Activated CD4-positive, alpha-beta T cell treated with anti-CD3 and anti-CD28 coated beads, Interleukin-2, amount 10 ng/mL, durations not matched to agents 24 days and 14 days (primary cell): ENCODE data around the gene GPR171. TPM values are rescaled to one million over a fixed set of nuclear protein-coding genes. Genes with fewer than 3 reads are reported as not detected.

Experiments
- DNase-seq: peaks from one replicate; pipeline ENCODE4 v3.0.0; 2022
- H3K27ac Mint-ChIP-seq: one replicate; pipeline ENCODE4 v1.8.0; 2022; ENCODE audit warnings: mild to moderate bottlenecking, mixed read lengths
- H3K27me3 Mint-ChIP-seq: one replicate; pipeline ENCODE4 v1.8.0; 2022; ENCODE audit warnings: mixed read lengths
- H3K36me3 Mint-ChIP-seq: one replicate; pipeline ENCODE4 v1.8.0; 2022; ENCODE audit warnings: low read depth, mild to moderate bottlenecking, mixed read lengths
- H3K4me1 Mint-ChIP-seq: one replicate; pipeline ENCODE4 v1.8.0; 2021; ENCODE audit warnings: mixed read lengths
- H3K4me3 Mint-ChIP-seq: one replicate; pipeline ENCODE4 v1.8.0; 2022; ENCODE audit warnings: mild to moderate bottlenecking, moderate library complexity, mixed read lengths
- H3K9me3 Mint-ChIP-seq: one replicate; pipeline ENCODE4 v1.8.0; 2021; ENCODE audit warnings: mixed read lengths
- intact Hi-C: fragments of 100-400 bp; cut with micrococcal nuclease; formaldehyde crosslinking; loops from one replicate; pipeline ENCODE4 v1.15.1; 2023
- total RNA-seq: library from RNA; stranded (reverse); gene quantifications from 2 replicates; pipeline ENCODE4 v1.2.3, GENCODE V29; 2022

GPR171 gene
- total RNA-seq, 1 donor from 2014 or later, result 164 TPM

- Mint-ChIP-seq H3K4me1 (peaks cover 51% of the 10 kb centered on the region), H3K27me3 (no peaks in the 10 kb centered on the region), H3K9me3 (no peaks in the 10 kb centered on the region), H3K27ac (peak overlapping the region; percentile 99), H3K36me3 (peaks cover 31% of the 10 kb centered on the region), H3K4me3 (peak overlapping the region; percentile 86)
- peak; percentile 75 for DNase-seq
- intact Hi-C loops, result loop anchor here (2.0 to 5.0 kb wide), 8 partner anchors 117 to 1958 kb away; partner anchors contain the start of genes MED12L, RAP2B, SELENOT and TSC22D2
Measured at GRCh38 chr3:151204530-151205402, 1.8 kb upstream of the GPR171 start.

- H3K36me3 Mint-ChIP-seq, result peaks cover 56% of the 10 kb centered on the region
- no peaks in the 10 kb centered on the region for H3K27me3 Mint-ChIP-seq
- H3K4me3 Mint-ChIP-seq, result peak overlapping the region; percentile 89
- H3K4me1 Mint-ChIP-seq, result peaks cover 47% of the 10 kb centered on the region
- peak overlapping the region; percentile 99 for H3K27ac Mint-ChIP-seq
- intact Hi-C loops, result loop anchor here (2.0 to 5.0 kb wide), 6 partner anchors 419 to 1070 kb away; partner anchors contain the start of genes SELENOT and TSC22D2
- H3K9me3 Mint-ChIP-seq, result no peaks in the 10 kb centered on the region
- DNase-seq, result peak; percentile 66
Measured at GRCh38 chr3:151201051-151201730, 1.8 kb downstream of the GPR171 start.

- intact Hi-C loops, result loop anchor here (2.0 to 5.0 kb wide), 6 partner anchors 418 to 1070 kb away; partner anchors contain the start of genes SELENOT and TSC22D2
- Mint-ChIP-seq H3K27ac (peak overlapping the region; percentile 99), H3K27me3 (no peaks in the 10 kb centered on the region), H3K9me3 (no peaks in the 10 kb centered on the region), H3K4me3 (peak overlapping the region; percentile 89), H3K36me3 (peaks cover 60% of the 10 kb centered on the region), H3K4me1 (peaks cover 45% of the 10 kb centered on the region)
- no peak for DNase-seq
Measured at GRCh38 chr3:151200586-151200985, 2.4 kb downstream of the GPR171 start.

- peak; percentile 73 for DNase-seq
- intact Hi-C loops, result loop anchor here (1.0 to 5.0 kb wide), 8 partner anchors 8 to 1071 kb away; partner anchors contain the start of genes SELENOT and TSC22D2
- Mint-ChIP-seq H3K27ac (peak overlapping the region; percentile 99), H3K4me3 (peak overlapping the region; percentile 89), H3K36me3 (peaks cover 64% of the 10 kb centered on the region), H3K9me3 (no peaks in the 10 kb centered on the region), H3K27me3 (no peaks in the 10 kb centered on the region), H3K4me1 (peaks cover 39% of the 10 kb centered on the region)
Measured at GRCh38 chr3:151199554-151200438, 3.2 kb downstream of the GPR171 start.

- intact Hi-C loops, result loop anchor here (1.0 kb wide), 2 partner anchors 8 to 29 kb away; no protein-coding TSS in a partner anchor
- Mint-ChIP-seq H3K9me3 (no peaks in the 10 kb centered on the region), H3K27me3 (no peaks in the 10 kb centered on the region), H3K4me1 (peaks cover 32% of the 10 kb centered on the region), H3K36me3 (peaks cover 72% of the 10 kb centered on the region), H3K4me3 (peak overlapping the region; percentile 89), H3K27ac (peak overlapping the region; percentile 99)
- no peak for DNase-seq
Measured at GRCh38 chr3:151198849-151199248, 4.2 kb downstream of the GPR171 start.

- DNase-seq, result no peak
- no peaks in the 10 kb centered on the region for H3K27me3 Mint-ChIP-seq
- H3K4me1 Mint-ChIP-seq, result peaks cover 31% of the 10 kb centered on the region
- peak overlapping the region; percentile 99 for H3K27ac Mint-ChIP-seq
- peaks cover 77% of the 10 kb centered on the region for H3K36me3 Mint-ChIP-seq
- intact Hi-C loops, result no loop called here
- no peaks in the 10 kb centered on the region for H3K9me3 Mint-ChIP-seq
- peak overlapping the region; percentile 89 for H3K4me3 Mint-ChIP-seq
Measured at GRCh38 chr3:151197981-151198767, 4.8 kb downstream of the GPR171 start.

- H3K36me3 Mint-ChIP-seq, result peaks cover 75% of the 10 kb centered on the region
- H3K27ac Mint-ChIP-seq, result no peak overlapping the region
- H3K27me3 Mint-ChIP-seq, result no peaks in the 10 kb centered on the region
- no peak overlapping the region for H3K4me3 Mint-ChIP-seq
- H3K9me3 Mint-ChIP-seq, result peaks cover 5% of the 10 kb centered on the region
- intact Hi-C loops, result no loop called here
- no peak for DNase-seq
- H3K4me1 Mint-ChIP-seq, result peaks cover 31% of the 10 kb centered on the region
Measured at GRCh38 chr3:151197228-151197627, 5.8 kb downstream of the GPR171 start.

- Mint-ChIP-seq H3K4me1 (peaks cover 31% of the 10 kb centered on the region), H3K4me3 (peak overlapping the region; percentile 58), H3K27ac (peak overlapping the region; percentile 78), H3K27me3 (no peaks in the 10 kb centered on the region), H3K36me3 (peaks cover 69% of the 10 kb centered on the region), H3K9me3 (peaks cover 6% of the 10 kb centered on the region)
- no peak for DNase-seq
- intact Hi-C loops, result no loop called here
Measured at GRCh38 chr3:151196434-151196833, 6.6 kb downstream of the GPR171 start.

- peaks cover 12% of the 10 kb centered on the region for H3K9me3 Mint-ChIP-seq
- no peak for DNase-seq
- peak overlapping the region; percentile 78 for H3K27ac Mint-ChIP-seq
- no peaks in the 10 kb centered on the region for H3K27me3 Mint-ChIP-seq
- intact Hi-C loops, result no loop called here
- H3K4me1 Mint-ChIP-seq, result peaks cover 33% of the 10 kb centered on the region
- no peak overlapping the region for H3K4me3 Mint-ChIP-seq
- H3K36me3 Mint-ChIP-seq, result peaks cover 70% of the 10 kb centered on the region
Measured at GRCh38 chr3:151195826-151196225, 7.2 kb downstream of the GPR171 start.

GRCh38 chr3:151192545-151192944 lies 10.5 kb downstream of the GPR171 start:
- Mint-ChIP-seq H3K4me1 (peaks cover 41% of the 10 kb centered on the region), H3K9me3 (peaks cover 17% of the 10 kb centered on the region), H3K4me3 (no peak overlapping the region), H3K36me3 (peaks cover 49% of the 10 kb centered on the region), H3K27me3 (no peaks in the 10 kb centered on the region), H3K27ac (peak overlapping the region; percentile 13)
- intact Hi-C loops, result loop anchor here (1.0 kb wide), 1 partner anchor 9 kb away; no protein-coding TSS in a partner anchor
- no peak for DNase-seq

GRCh38 chr3:151191095-151191494 lies 11.9 kb downstream of the GPR171 start:
- H3K27me3 Mint-ChIP-seq, result no peaks in the 10 kb centered on the region
- DNase-seq, result no peak
- peak overlapping the region; percentile 89 for H3K27ac Mint-ChIP-seq
- H3K4me3 Mint-ChIP-seq, result peak overlapping the region; percentile 63
- intact Hi-C loops, result loop anchor here (1.0 to 2.0 kb wide), 3 partner anchors 8 to 36 kb away; partner anchors contain the start of gene GPR171
- peaks cover 38% of the 10 kb centered on the region for H3K36me3 Mint-ChIP-seq
- peaks cover 42% of the 10 kb centered on the region for H3K4me1 Mint-ChIP-seq
- H3K9me3 Mint-ChIP-seq, result peaks cover 17% of the 10 kb centered on the region

- Mint-ChIP-seq H3K36me3 (peaks cover 2% of the 10 kb centered on the region), H3K27me3 (no peaks in the 10 kb centered on the region), H3K4me3 (peak overlapping the region; percentile 74), H3K4me1 (peaks cover 46% of the 10 kb centered on the region), H3K27ac (peak overlapping the region; percentile 85), H3K9me3 (no peaks in the 10 kb centered on the region)
- DNase-seq, result peak; percentile 83
- intact Hi-C loops, result loop anchor here (1.0 kb wide), 1 partner anchor 9 kb away; no protein-coding TSS in a partner anchor
Measured at GRCh38 chr3:151183265-151183671, 19.7 kb downstream of the GPR171 start.
